SJCRH30 (cell line): Measurements from ENCODE around the gene MAMSTR. TPM values are rescaled to one million over a fixed set of nuclear protein-coding genes. Genes with fewer than 3 reads are reported as not detected.

Source experiments
- DNase-seq, 2 experiments: peaks; one replicate each; pipeline ENCODE4 v3.0.0-alpha.2; 2015 to 2020
- H3K27ac ChIP-seq: fragments of 250-450 bp; sonication (Bioruptor Pico); 2 replicates; pipeline ENCODE4 v1.5.1; 2020; ENCODE audit warnings: mild to moderate bottlenecking, moderate library complexity
- H3K27me3 ChIP-seq: fragments of 250-450 bp; sonication (Bioruptor Pico); 2 replicates; pipeline ENCODE4 v1.5.1; 2020; ENCODE audit warnings: mild to moderate bottlenecking, moderate library complexity
- H3K36me3 ChIP-seq: fragments of 250-450 bp; sonication (Bioruptor Pico); 2 replicates; pipeline ENCODE4 v1.5.1; 2020; ENCODE audit warnings: mild to moderate bottlenecking, moderate library complexity
- H3K4me1 ChIP-seq: fragments of 250-450 bp; sonication (Bioruptor Pico); 2 replicates; pipeline ENCODE4 v1.5.1; 2020; ENCODE audit warnings: mild to moderate bottlenecking, moderate library complexity
- H3K4me3 ChIP-seq: fragments of 250-450 bp; sonication (Bioruptor Pico); 2 replicates; pipeline ENCODE4 v1.5.1; 2020; ENCODE audit warnings: mild to moderate bottlenecking, moderate library complexity
- H3K9me3 ChIP-seq: fragments of 250-450 bp; sonication (Bioruptor Pico); replicated peaks from 2 replicates; pipeline ENCODE4 v1.5.1; 2020; ENCODE audit warnings: mild to moderate bottlenecking, moderate library complexity
- total RNA-seq: library from RNA; depleted of rRNA; stranded (reverse); fragments of >200 nt; shearing (Covaris generic); gene quantifications from 2 replicates; pipeline ENCODE4 v1.2.3, GENCODE V29; 2014

Gene MAMSTR
- total RNA-seq, 1 experiment from 2014 or later, result 24.5 TPM

- H3K9me3 ChIP-seq, result no peaks in the 10 kb centered on the region
- H3K27me3 ChIP-seq, result no peaks in the 10 kb centered on the region
- no peak for DNase-seq
- no peak overlapping the region for H3K4me3 ChIP-seq
- H3K27ac ChIP-seq, result no peak overlapping the region
- H3K36me3 ChIP-seq, result peaks cover 40% of the 10 kb centered on the region
- no peaks in the 10 kb centered on the region for H3K4me1 ChIP-seq
These were observed 2.8 kb downstream of the MAMSTR start for GRCh38 chr19:48716562-48717291.

- no peak for DNase-seq
- Histone ChIP-seq H3K4me1 (no peaks in the 10 kb centered on the region), H3K4me3 (no peak overlapping the region), H3K36me3 (peaks cover 40% of the 10 kb centered on the region), H3K27me3 (no peaks in the 10 kb centered on the region), H3K9me3 (no peaks in the 10 kb centered on the region), H3K27ac (no peak overlapping the region)
These were observed 3.8 kb downstream of the MAMSTR start for GRCh38 chr19:48715681-48716171.

GRCh38 chr19:48714759-48715675 is 4.5 kb downstream of the MAMSTR start:
- Histone ChIP-seq H3K4me1 (no peaks in the 10 kb centered on the region), H3K36me3 (peaks cover 40% of the 10 kb centered on the region), H3K9me3 (no peaks in the 10 kb centered on the region), H3K27me3 (no peaks in the 10 kb centered on the region), H3K27ac (no peak overlapping the region), H3K4me3 (no peak overlapping the region)
- DNase-seq, result no peak

- no peak overlapping the region for H3K27ac ChIP-seq
- peak in 1 of 2 experiments; percentile 13 for DNase-seq
- H3K4me1 ChIP-seq, result no peaks in the 10 kb centered on the region
- peaks cover 40% of the 10 kb centered on the region for H3K36me3 ChIP-seq
- no peak overlapping the region for H3K4me3 ChIP-seq
- H3K27me3 ChIP-seq, result no peaks in the 10 kb centered on the region
- H3K9me3 ChIP-seq, result no peaks in the 10 kb centered on the region
These were observed 5.4 kb downstream of the MAMSTR start for GRCh38 chr19:48713864-48714755.

- no peaks in the 10 kb centered on the region for H3K27me3 ChIP-seq
- H3K36me3 ChIP-seq, result peaks cover 40% of the 10 kb centered on the region
- no peaks in the 10 kb centered on the region for H3K9me3 ChIP-seq
- H3K27ac ChIP-seq, result no peak overlapping the region
- no peak overlapping the region for H3K4me3 ChIP-seq
- H3K4me1 ChIP-seq, result no peaks in the 10 kb centered on the region
- DNase-seq, result no peak
These were observed 6.3 kb downstream of the MAMSTR start for GRCh38 chr19:48713041-48713863.

GRCh38 chr19:48711106-48711662 is 8.3 kb downstream of the MAMSTR start:
- Histone ChIP-seq H3K27me3 (no peaks in the 10 kb centered on the region), H3K4me3 (no peak overlapping the region), H3K27ac (no peak overlapping the region), H3K36me3 (peaks cover 40% of the 10 kb centered on the region), H3K4me1 (no peaks in the 10 kb centered on the region), H3K9me3 (no peaks in the 10 kb centered on the region)
- peak in 1 of 2 experiments; percentile 28 for DNase-seq

GRCh38 chr19:48708471-48708870 is 11.1 kb downstream of the MAMSTR start:
- no peaks in the 10 kb centered on the region for H3K4me1 ChIP-seq
- no peak overlapping the region for H3K27ac ChIP-seq
- peaks cover 15% of the 10 kb centered on the region for H3K36me3 ChIP-seq
- no peak overlapping the region for H3K4me3 ChIP-seq
- no peak for DNase-seq
- H3K27me3 ChIP-seq, result no peaks in the 10 kb centered on the region
- no peaks in the 10 kb centered on the region for H3K9me3 ChIP-seq

- Histone ChIP-seq H3K27me3 (no peaks in the 10 kb centered on the region), H3K9me3 (no peaks in the 10 kb centered on the region), H3K36me3 (no peaks in the 10 kb centered on the region), H3K4me3 (no peak overlapping the region), H3K27ac (no peak overlapping the region), H3K4me1 (no peaks in the 10 kb centered on the region)
- peak in 1 of 2 experiments; percentile 39 for DNase-seq
These were observed 14.1 kb downstream of the MAMSTR start for GRCh38 chr19:48705431-48705830.

GRCh38 chr19:48703316-48703715 is 16.2 kb downstream of the MAMSTR start:
- peaks cover 3% of the 10 kb centered on the region; the same call in 1 of the 2 replicates for H3K4me1 ChIP-seq
- DNase-seq, result no peak

GRCh38 chr19:48702701-48703100 is 16.8 kb downstream of the MAMSTR start:
- H3K27me3 ChIP-seq, result no peaks in the 10 kb centered on the region
- DNase-seq, result no peak
- no peaks in the 10 kb centered on the region for H3K9me3 ChIP-seq
- peaks cover 5% of the 10 kb centered on the region; the same call in 1 of the 2 replicates for H3K4me1 ChIP-seq
- no peak overlapping the region for H3K27ac ChIP-seq
- no peaks in the 10 kb centered on the region for H3K36me3 ChIP-seq
- H3K4me3 ChIP-seq, result no peak overlapping the region

More at GRCh38 chr19:48703316-48703715, 16.2 kb downstream of the MAMSTR start:
- Histone ChIP-seq H3K27ac (no peak overlapping the region), H3K4me3 (no peak overlapping the region), H3K9me3 (no peaks in the 10 kb centered on the region), H3K27me3 (no peaks in the 10 kb centered on the region), H3K36me3 (no peaks in the 10 kb centered on the region)

- no peaks in the 10 kb centered on the region for H3K36me3 ChIP-seq
- H3K27me3 ChIP-seq, result no peaks in the 10 kb centered on the region
- peak; percentile 50 to 61 for DNase-seq
- peaks cover 12% of the 10 kb centered on the region; the same call in 1 of the 2 replicates for H3K4me1 ChIP-seq
- H3K4me3 ChIP-seq, result no peak overlapping the region
- no peak overlapping the region for H3K27ac ChIP-seq
- H3K9me3 ChIP-seq, result no peaks in the 10 kb centered on the region
These were observed 21.5 kb downstream of the MAMSTR start for GRCh38 chr19:48698046-48698445.

GRCh38 chr19:48696353-48697010 is 23.0 kb downstream of the MAMSTR start:
- no peaks in the 10 kb centered on the region for H3K27me3 ChIP-seq
- peak overlapping the region; percentile 1; the same call in 1 of the 2 replicates for H3K27ac ChIP-seq
- H3K4me3 ChIP-seq, result peak overlapping the region; percentile 41
- no peaks in the 10 kb centered on the region for H3K9me3 ChIP-seq
- no peaks in the 10 kb centered on the region for H3K36me3 ChIP-seq
- DNase-seq, result peak; percentile 61 to 71
- H3K4me1 ChIP-seq, result peaks cover 12% of the 10 kb centered on the region; the same call in 1 of the 2 replicates
